ENCODE data around the gene HTT. TPM values are rescaled to one million over a fixed set of nuclear protein-coding genes. Genes with fewer than 3 reads are reported as not detected.

The HTT gene
- total and polyA plus RNA-seq, 2 of the 13 experiments (the other 11 are each of a cell fraction or from before 2014, with no cell fraction given): 17.5 to 19.5 TPM

DNA sequence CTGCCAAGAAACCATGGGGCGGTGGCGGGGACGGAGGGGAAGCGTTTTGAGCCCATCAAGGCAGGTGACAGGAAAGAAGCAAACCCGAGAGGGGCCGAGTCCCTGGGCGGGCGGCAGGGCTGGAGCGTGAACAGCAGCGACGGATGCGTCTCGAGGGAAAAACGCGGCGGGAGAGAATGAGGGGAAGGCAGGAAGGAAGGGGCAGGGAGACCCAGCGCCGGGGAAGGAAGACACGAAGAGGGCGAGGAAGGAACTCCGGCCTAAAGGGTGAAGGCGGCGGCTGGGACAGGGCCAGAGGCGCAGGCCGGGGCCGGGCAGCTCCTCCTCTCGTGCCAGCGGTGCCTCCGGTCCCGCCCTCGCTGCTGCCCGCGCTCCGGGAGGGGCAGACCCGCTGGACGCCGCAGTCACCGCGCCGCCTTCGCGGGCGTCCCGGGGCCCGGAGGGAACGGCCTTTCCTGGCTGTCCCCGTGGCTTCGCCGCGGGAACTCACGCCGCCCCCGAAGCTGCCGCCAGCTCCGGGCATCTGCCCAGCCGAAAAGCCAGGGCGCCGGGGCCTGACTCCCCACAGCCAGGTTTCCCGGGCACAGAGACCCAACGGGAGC, 217.6 kb downstream of the HTT start (continued):
- TF ChIP-seq AHR (CRISPR knock-in tag; IDR thresholded peaks at IDR 0.05): no peak
- TF ChIP-seq ZNF850 (CRISPR knock-in tag; conservative IDR thresholded peaks at IDR 0.05): no peak
- TF ChIP-seq, protein P1, sequence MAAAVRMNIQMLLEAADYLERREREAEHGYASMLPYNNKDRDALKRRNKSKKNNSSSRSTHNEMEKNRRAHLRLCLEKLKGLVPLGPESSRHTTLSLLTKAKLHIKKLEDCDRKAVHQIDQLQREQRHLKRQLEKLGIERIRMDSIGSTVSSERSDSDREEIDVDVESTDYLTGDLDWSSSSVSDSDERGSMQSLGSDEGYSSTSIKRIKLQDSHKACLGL (CRISPR knock-in tag; IDR thresholded peaks at IDR 0.05): no peak
- TF ChIP-seq ZNF747 (CRISPR knock-in tag; IDR thresholded peaks at IDR 0.05; ENCODE audit: borderline replicate concordance): peak; percentile 84
- no peak for TF ChIP-seq ZNF282 (IDR thresholded peaks at IDR 0.05; ENCODE audit: partially characterized antibody)
- no peak for TF ChIP-seq TMF1 (CRISPR knock-in tag; IDR thresholded peaks at IDR 0.05; ENCODE audit: low read depth)
- no peak for TF ChIP-seq RAD51 (IDR thresholded peaks at IDR 0.05; ENCODE audit: borderline replicate concordance)
- TF ChIP-seq, protein P2, sequence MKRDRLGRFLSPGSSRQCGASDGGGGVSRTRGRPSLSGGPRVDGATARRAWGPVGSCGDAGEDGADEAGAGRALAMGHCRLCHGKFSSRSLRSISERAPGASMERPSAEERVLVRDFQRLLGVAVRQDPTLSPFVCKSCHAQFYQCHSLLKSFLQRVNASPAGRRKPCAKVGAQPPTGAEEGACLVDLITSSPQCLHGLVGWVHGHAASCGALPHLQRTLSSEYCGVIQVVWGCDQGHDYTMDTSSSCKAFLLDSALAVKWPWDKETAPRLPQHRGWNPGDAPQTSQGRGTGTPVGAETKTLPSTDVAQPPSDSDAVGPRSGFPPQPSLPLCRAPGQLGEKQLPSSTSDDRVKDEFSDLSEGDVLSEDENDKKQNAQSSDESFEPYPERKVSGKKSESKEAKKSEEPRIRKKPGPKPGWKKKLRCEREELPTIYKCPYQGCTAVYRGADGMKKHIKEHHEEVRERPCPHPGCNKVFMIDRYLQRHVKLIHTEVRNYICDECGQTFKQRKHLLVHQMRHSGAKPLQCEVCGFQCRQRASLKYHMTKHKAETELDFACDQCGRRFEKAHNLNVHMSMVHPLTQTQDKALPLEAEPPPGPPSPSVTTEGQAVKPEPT (CRISPR knock-in tag; IDR thresholded peaks at IDR 0.05; ENCODE audit: low read depth): peak; percentile 27; the same call in 1 of the 2 replicates
- TF ChIP-seq ASH2L (IDR thresholded peaks at IDR 0.05; ENCODE audit: insufficient read length, low read depth, low read length): peak; percentile 52
- peak; percentile 31 for TF ChIP-seq TBX2 (CRISPR knock-in tag; IDR thresholded peaks at IDR 0.05; ENCODE audit: borderline replicate concordance)
- peak; percentile 68 for TF ChIP-seq HNRNPK (IDR thresholded peaks at IDR 0.05; ENCODE audit: low read depth, low read length, poor library complexity, severe bottlenecking)
- TF ChIP-seq ZNF20 (CRISPR knock-in tag; IDR thresholded peaks at IDR 0.05): no peak
- TF ChIP-seq, protein P3, sequence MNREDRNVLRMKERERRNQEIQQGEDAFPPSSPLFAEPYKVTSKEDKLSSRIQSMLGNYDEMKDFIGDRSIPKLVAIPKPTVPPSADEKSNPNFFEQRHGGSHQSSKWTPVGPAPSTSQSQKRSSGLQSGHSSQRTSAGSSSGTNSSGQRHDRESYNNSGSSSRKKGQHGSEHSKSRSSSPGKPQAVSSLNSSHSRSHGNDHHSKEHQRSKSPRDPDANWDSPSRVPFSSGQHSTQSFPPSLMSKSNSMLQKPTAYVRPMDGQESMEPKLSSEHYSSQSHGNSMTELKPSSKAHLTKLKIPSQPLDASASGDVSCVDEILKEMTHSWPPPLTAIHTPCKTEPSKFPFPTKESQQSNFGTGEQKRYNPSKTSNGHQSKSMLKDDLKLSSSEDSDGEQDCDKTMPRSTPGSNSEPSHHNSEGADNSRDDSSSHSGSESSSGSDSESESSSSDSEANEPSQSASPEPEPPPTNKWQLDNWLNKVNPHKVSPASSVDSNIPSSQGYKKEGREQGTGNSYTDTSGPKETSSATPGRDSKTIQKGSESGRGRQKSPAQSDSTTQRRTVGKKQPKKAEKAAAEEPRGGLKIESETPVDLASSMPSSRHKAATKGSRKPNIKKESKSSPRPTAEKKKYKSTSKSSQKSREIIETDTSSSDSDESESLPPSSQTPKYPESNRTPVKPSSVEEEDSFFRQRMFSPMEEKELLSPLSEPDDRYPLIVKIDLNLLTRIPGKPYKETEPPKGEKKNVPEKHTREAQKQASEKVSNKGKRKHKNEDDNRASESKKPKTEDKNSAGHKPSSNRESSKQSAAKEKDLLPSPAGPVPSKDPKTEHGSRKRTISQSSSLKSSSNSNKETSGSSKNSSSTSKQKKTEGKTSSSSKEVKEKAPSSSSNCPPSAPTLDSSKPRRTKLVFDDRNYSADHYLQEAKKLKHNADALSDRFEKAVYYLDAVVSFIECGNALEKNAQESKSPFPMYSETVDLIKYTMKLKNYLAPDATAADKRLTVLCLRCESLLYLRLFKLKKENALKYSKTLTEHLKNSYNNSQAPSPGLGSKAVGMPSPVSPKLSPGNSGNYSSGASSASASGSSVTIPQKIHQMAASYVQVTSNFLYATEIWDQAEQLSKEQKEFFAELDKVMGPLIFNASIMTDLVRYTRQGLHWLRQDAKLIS (CRISPR knock-in tag; IDR thresholded peaks at IDR 0.05): no peak
- peak; percentile 82; the same call in 1 of the 2 replicates for TF ChIP-seq ZBTB39 (CRISPR knock-in tag; IDR thresholded peaks at IDR 0.05)
- no peak for TF ChIP-seq ZNF713 (CRISPR knock-in tag; IDR thresholded peaks at IDR 0.05)
- peak; percentile 27; the same call in 1 of the 2 replicates for TF ChIP-seq GLI4 (CRISPR knock-in tag; IDR thresholded peaks at IDR 0.05; ENCODE audit: borderline replicate concordance)
- 0 out of 2 replicates have a peak, but pooled peaks have one; percentile 73 for TF ChIP-seq ZNF510 (CRISPR knock-in tag; IDR thresholded peaks at IDR 0.05; ENCODE audit: low read depth)

Data from HepG2 (cell line).